ENCODE data around the gene ATAT1. TPM values are rescaled to one million over a fixed set of nuclear protein-coding genes. Genes with fewer than 3 reads are reported as not detected.

Gene ATAT1
- total RNA-seq (2014; rRNA removed; shearing (Covaris generic)), result 8.9 and 12.8 TPM in 2 replicates
- polyA plus RNA-seq (2016; fragmentation: Nextera tagmentation; extraction: Ambion mirVana), result 20.6 and 23.0 TPM in 2 replicates
- long read RNA-seq, partial matches to known transcripts, result 1 of 7 reads
- long read RNA-seq, other reads (novel, unspliced or antisense), result 1 of 7 reads

DNA sequence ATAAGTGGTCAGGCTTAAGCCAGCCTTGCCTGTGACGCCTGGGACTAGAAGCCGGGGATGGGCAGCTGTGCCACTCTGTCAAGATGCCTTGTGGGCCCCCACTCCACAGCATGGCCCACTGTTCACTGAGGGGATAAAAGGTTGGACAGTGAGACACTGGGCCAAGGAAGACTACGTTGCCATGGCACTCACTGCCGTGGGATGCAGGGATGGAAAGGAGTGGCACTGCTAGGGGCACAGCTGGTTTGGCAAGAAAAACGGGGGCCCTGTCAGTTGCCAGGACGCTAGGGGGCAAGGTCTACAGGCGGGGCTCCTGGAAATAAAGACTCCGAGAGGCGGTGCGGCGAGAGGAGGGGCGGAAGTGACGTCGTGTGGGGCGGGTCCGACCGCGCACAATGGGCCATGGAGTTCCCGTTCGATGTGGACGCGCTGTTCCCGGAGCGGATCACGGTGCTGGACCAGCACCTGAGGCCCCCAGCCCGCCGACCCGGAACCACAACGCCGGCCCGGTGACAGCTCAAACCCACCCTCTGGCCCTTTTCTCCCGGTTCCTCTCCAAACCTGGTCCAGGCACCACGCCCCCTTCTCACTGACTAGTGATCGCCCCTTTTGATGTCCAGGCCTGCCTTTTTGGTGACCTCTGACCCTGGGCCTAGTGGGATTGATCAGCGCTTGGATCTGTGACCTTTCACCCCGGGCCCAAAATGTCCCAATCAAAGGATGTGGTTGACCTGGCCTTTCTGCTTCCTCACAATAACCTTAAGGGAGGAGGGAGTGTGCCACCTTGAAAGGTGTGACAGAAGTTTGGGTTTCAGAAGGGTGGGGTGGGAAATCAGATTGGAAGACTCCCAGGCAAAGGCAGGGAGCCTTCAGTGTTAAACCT, at the start of gene ATAT1:
TSS of gene ATAT1 (plus strand) at position 391 of the 883 bp plus-strand sequence.
- peaks cover 17% of the 10 kb centered on the region for H3K36me3 ChIP-seq (ENCODE audit: insufficient read depth)
- Mint-ChIP-seq H3K27ac (peak within 1 kb of the TSS; percentile 97), H3K4me3 (peak within 1 kb of the TSS; percentile 89), H3K9me3 (no peaks in the 10 kb centered on the region), H3K36me3 (ENCODE audit: low read depth) (peaks cover 74% of the 10 kb centered on the region), H3K4me1 (peaks cover 14% of the 10 kb centered on the region), H3K27me3 (ENCODE audit: insufficient read depth, low read depth, poor library complexity) (peaks cover 19% of the 10 kb centered on the region)
- peak; percentile 91 for TF ChIP-seq POLR2AphosphoS5 (IDR thresholded peaks at IDR 0.05; ENCODE audit: low read depth)
- TF ChIP-seq, protein P1, sequence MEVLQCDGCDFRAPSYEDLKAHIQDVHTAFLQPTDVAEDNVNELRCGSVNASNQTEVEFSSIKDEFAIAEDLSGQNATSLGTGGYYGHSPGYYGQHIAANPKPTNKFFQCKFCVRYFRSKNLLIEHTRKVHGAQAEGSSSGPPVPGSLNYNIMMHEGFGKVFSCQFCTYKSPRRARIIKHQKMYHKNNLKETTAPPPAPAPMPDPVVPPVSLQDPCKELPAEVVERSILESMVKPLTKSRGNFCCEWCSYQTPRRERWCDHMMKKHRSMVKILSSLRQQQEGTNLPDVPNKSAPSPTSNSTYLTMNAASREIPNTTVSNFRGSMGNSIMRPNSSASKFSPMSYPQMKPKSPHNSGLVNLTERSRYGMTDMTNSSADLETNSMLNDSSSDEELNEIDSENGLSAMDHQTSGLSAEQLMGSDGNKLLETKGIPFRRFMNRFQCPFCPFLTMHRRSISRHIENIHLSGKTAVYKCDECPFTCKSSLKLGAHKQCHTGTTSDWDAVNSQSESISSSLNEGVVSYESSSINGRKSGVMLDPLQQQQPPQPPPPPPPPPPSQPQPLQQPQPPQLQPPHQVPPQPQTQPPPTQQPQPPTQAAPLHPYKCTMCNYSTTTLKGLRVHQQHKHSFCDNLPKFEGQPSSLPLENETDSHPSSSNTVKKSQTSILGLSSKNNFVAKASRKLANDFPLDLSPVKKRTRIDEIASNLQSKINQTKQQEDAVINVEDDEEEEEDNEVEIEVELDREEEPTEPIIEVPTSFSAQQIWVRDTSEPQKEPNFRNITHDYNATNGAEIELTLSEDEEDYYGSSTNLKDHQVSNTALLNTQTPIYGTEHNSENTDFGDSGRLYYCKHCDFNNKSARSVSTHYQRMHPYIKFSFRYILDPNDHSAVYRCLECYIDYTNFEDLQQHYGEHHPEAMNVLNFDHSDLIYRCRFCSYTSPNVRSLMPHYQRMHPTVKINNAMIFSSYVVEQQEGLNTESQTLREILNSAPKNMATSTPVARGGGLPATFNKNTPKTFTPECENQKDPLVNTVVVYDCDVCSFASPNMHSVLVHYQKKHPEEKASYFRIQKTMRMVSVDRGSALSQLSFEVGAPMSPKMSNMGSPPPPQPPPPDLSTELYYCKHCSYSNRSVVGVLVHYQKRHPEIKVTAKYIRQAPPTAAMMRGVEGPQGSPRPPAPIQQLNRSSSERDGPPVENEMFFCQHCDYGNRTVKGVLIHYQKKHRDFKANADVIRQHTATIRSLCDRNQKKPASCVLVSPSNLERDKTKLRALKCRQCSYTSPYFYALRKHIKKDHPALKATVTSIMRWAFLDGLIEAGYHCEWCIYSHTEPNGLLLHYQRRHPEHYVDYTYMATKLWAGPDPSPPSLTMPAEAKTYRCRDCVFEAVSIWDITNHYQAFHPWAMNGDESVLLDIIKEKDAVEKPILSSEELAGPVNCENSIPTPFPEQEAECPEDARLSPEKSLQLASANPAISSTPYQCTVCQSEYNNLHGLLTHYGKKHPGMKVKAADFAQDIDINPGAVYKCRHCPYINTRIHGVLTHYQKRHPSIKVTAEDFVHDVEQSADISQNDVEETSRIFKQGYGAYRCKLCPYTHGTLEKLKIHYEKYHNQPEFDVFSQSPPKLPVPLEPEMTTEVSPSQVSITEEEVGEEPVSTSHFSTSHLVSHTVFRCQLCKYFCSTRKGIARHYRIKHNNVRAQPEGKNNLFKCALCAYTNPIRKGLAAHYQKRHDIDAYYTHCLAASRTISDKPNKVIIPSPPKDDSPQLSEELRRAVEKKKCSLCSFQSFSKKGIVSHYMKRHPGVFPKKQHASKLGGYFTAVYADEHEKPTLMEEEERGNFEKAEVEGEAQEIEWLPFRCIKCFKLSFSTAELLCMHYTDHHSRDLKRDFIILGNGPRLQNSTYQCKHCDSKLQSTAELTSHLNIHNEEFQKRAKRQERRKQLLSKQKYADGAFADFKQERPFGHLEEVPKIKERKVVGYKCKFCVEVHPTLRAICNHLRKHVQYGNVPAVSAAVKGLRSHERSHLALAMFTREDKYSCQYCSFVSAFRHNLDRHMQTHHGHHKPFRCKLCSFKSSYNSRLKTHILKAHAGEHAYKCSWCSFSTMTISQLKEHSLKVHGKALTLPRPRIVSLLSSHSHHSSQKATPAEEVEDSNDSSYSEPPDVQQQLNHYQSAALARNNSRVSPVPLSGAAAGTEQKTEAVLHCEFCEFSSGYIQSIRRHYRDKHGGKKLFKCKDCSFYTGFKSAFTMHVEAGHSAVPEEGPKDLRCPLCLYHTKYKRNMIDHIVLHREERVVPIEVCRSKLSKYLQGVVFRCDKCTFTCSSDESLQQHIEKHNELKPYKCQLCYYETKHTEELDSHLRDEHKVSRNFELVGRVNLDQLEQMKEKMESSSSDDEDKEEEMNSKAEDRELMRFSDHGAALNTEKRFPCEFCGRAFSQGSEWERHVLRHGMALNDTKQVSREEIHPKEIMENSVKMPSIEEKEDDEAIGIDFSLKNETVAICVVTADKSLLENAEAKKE (CRISPR knock-in tag; IDR thresholded peaks at IDR 0.05), result no peak
- TF ChIP-seq EZH2phosphoT487 (IDR thresholded peaks at IDR 0.05; ENCODE audit: unreplicated experiment), result no peak
- TF ChIP-seq CREB1 (CRISPR knock-in tag; IDR thresholded peaks at IDR 0.05; ENCODE audit: low read depth), result peak; percentile 90
- no peak for TF ChIP-seq JUNB (IDR thresholded peaks at IDR 0.05; ENCODE audit: unreplicated experiment)
- peak; percentile 36 to 56 for TF ChIP-seq CTCF (conservative IDR thresholded peaks at IDR 0.05; ENCODE audit: low read depth in 2 of 2)
- no peak for TF ChIP-seq REST (IDR thresholded peaks at IDR 0.05; ENCODE audit: unreplicated experiment)
- TF ChIP-seq ZNF114 (CRISPR knock-in tag; IDR thresholded peaks at IDR 0.05), result no peak
- no peak for TF ChIP-seq ZNF331 (CRISPR knock-in tag; IDR thresholded peaks at IDR 0.05; ENCODE audit: low read depth)
- TF ChIP-seq STAT1 (IDR thresholded peaks at IDR 0.05; ENCODE audit: unreplicated experiment), result no peak
- TF ChIP-seq EZH2 (IDR thresholded peaks at IDR 0.05; ENCODE audit: low read depth, unreplicated experiment), result no peak
- TF ChIP-seq ETS1 (IDR thresholded peaks at IDR 0.05), result peak; percentile 69
- no peak for TF ChIP-seq NANOG (IDR thresholded peaks at IDR 0.05; ENCODE audit: borderline replicate concordance)
- peak within 1 kb of the TSS; percentile 79 for H3K27ac ChIP-seq (ENCODE audit: low read depth)
- H4K20me1 ChIP-seq (replicated peaks; ENCODE audit: insufficient read depth), result no peaks in the 10 kb centered on the region; the same call in 1 of the 2 replicates
- peak within 1 kb of the TSS; percentile 73 for H3K4me3 ChIP-seq
- H3F3A ChIP-seq (replicated peaks; ENCODE audit: low read depth), result peaks cover 20% of the 10 kb centered on the region
- H2AFZ ChIP-seq, result peak within 1 kb of the TSS; percentile 82; the same call in 1 of the 2 replicates
- peaks cover 8% of the 10 kb centered on the region for H3K79me2 ChIP-seq (replicated peaks; ENCODE audit: insufficient read depth)
- peak; percentile 98 for ATAC-seq
- DNase-seq (ENCODE audit: low spot score), result peak; percentile 96
- no peaks in the 10 kb centered on the region for H3K27me3 ChIP-seq (ENCODE audit: insufficient read depth)
- no peaks in the 10 kb centered on the region for H3K9me2 ChIP-seq (ENCODE audit: insufficient read depth)
- H3K4me1 ChIP-seq (ENCODE audit: insufficient read depth), result peaks cover 14% of the 10 kb centered on the region
- peak within 1 kb of the TSS; percentile 91 for H3K4me2 ChIP-seq
